ENCODE data around the gene PTPRN2.
"Not testable (repeated sequence)": the region's sequence is repeated elsewhere in the genome, so short reads cannot be mapped to it uniquely, and the experiment has no call there.

Gene PTPRN2

GRCh38 chr7:158550886-158551452 lies 36.7 kb downstream of the PTPRN2 start:
- no peak for DNase-seq (ENCODE audit: low spot score)

- no peak for DNase-seq (ENCODE audit: low spot score)
These were observed 37.3 kb downstream of the PTPRN2 start for GRCh38 chr7:158550394-158550700.

GRCh38 chr7:158549616-158550393 lies 37.8 kb downstream of the PTPRN2 start:
- peak; percentile 71 for DNase-seq (ENCODE audit: low spot score)

- no peak for DNase-seq (ENCODE audit: low spot score)
These were observed 38.4 kb downstream of the PTPRN2 start for GRCh38 chr7:158549176-158549615.

GRCh38 chr7:158548726-158549125 lies 38.9 kb downstream of the PTPRN2 start:
- DNase-seq (ENCODE audit: low spot score) = no peak

- DNase-seq (ENCODE audit: low spot score) = no peak
These were observed 39.8 kb downstream of the PTPRN2 start for GRCh38 chr7:158547817-158548216.

GRCh38 chr7:158546626-158547025 lies 41.0 kb downstream of the PTPRN2 start:
- no peak for DNase-seq (ENCODE audit: low spot score)

- no peak for DNase-seq (ENCODE audit: low spot score)
These were observed 41.4 kb downstream of the PTPRN2 start for GRCh38 chr7:158546214-158546613.

GRCh38 chr7:158544708-158545107 lies 42.9 kb downstream of the PTPRN2 start:
- no peak for DNase-seq (ENCODE audit: low spot score)

GRCh38 chr7:158543840-158544239 lies 43.8 kb downstream of the PTPRN2 start:
- DNase-seq (ENCODE audit: low spot score) = no peak

GRCh38 chr7:158542651-158543566 lies 44.7 kb downstream of the PTPRN2 start:
- DNase-seq (ENCODE audit: low spot score) = no peak

- peak; percentile 40 for DNase-seq (ENCODE audit: low spot score)
These were observed 46.1 kb downstream of the PTPRN2 start for GRCh38 chr7:158541346-158542010.

GRCh38 chr7:158539711-158540146 lies 47.9 kb downstream of the PTPRN2 start:
- no peak for DNase-seq (ENCODE audit: low spot score)

GRCh38 chr7:158538156-158538946 lies 49.3 kb downstream of the PTPRN2 start:
- DNase-seq (ENCODE audit: low spot score) = no peak

- DNase-seq (ENCODE audit: low spot score) = no peak
These were observed 50.1 kb downstream of the PTPRN2 start for GRCh38 chr7:158537516-158537882.

- DNase-seq (ENCODE audit: low spot score) = no peak
These were observed 50.6 kb downstream of the PTPRN2 start for GRCh38 chr7:158536871-158537515.

GRCh38 chr7:158535079-158535478 lies 52.5 kb downstream of the PTPRN2 start:
- DNase-seq (ENCODE audit: low spot score) = no peak

- DNase-seq (ENCODE audit: low spot score) = no peak
These were observed 53.0 kb downstream of the PTPRN2 start for GRCh38 chr7:158534598-158534997.

- DNase-seq (ENCODE audit: low spot score) = not testable (repeated sequence)
These were observed 53.5 kb downstream of the PTPRN2 start for GRCh38 chr7:158534134-158534515.

GRCh38 chr7:158533386-158534133 lies 54.1 kb downstream of the PTPRN2 start:
- no peak for DNase-seq (ENCODE audit: low spot score)

Measured in putamen (tissue), 1 donor.